MCF 10A (cell line): Measurements from ENCODE around the gene MERTK. TPM values are rescaled to one million over a fixed set of nuclear protein-coding genes. Genes with fewer than 3 reads are reported as not detected.

ENCODE experiments used
- BruUV-seq: library from RNA; stranded (reverse); fragments of 400-500 nt; replicated peaks from 2 replicates; lab custom pipeline; 2021; lab: Mats Ljungman, UMichigan
- CTCF ChIA-PET: fragments of 300-600 bp; sonication (Branson Sonifier 250); formaldehyde crosslinking; extraction: SDS; loops from one replicate; lab custom pipeline; 2021; ENCODE audit warnings: antibody characterized with exemption, inconsistent platforms; lab: Yijun Ruan, JAX
- POLR2A ChIA-PET: fragments of 300-600, 350-650 bp; sonication (Branson Sonifier 250); formaldehyde crosslinking; extraction: SDS; loops from one replicate; lab custom pipeline; 2020; ENCODE audit warnings: antibody characterized with exemption, inconsistent platforms; lab: Yijun Ruan, JAX
- DNase-seq: peaks from one replicate; pipeline ENCODE4 v3.0.0-alpha.2; 2018; ENCODE audit not compliant: unreplicated experiment
- H3K27ac Mint-ChIP-seq: one replicate; pipeline ENCODE4 v1.8.0; 2022; ENCODE audit warnings: mild to moderate bottlenecking, low read depth, mixed read lengths; ENCODE audit not compliant: unreplicated experiment
- H3K27me3 Mint-ChIP-seq: one replicate; pipeline ENCODE4 v1.8.0; 2022; ENCODE audit warnings: mixed read lengths; ENCODE audit not compliant: insufficient read depth, unreplicated experiment
- H3K36me3 Mint-ChIP-seq: one replicate; pipeline ENCODE4 v1.8.0; 2022; ENCODE audit warnings: mild to moderate bottlenecking, moderate library complexity, mixed read lengths; ENCODE audit not compliant: insufficient read depth, unreplicated experiment
- H3K4me1 Mint-ChIP-seq: one replicate; pipeline ENCODE4 v1.8.0; 2022; ENCODE audit warnings: mixed read lengths; ENCODE audit not compliant: insufficient read depth, unreplicated experiment
- H3K4me3 Mint-ChIP-seq: one replicate; pipeline ENCODE4 v1.8.0; 2022; ENCODE audit warnings: mild to moderate bottlenecking, moderate library complexity, mixed read lengths; ENCODE audit not compliant: unreplicated experiment
- H3K9me3 Mint-ChIP-seq: one replicate; pipeline ENCODE4 v1.8.0; 2022; ENCODE audit warnings: mixed read lengths; ENCODE audit not compliant: unreplicated experiment
- CTCF ChIP-seq: fragments of 200-600 bp; IDR thresholded peaks from one replicate; pipeline ENCODE4 v1.8.0; 2022; ENCODE audit warnings: antibody characterized with exemption, mild to moderate bottlenecking; ENCODE audit not compliant: unreplicated experiment
- intact Hi-C: fragments of 100-400 bp; cut with micrococcal nuclease; formaldehyde crosslinking; loops from 2 replicates; pipeline ENCODE4 v1.14.1; 2022
- total RNA-seq: library from RNA; stranded (reverse); gene quantifications from 2 replicates; pipeline ENCODE4 v1.2.3, GENCODE V29; 2022

Gene MERTK
- total RNA-seq, 1 experiment from 2014 or later = 0.19 TPM

GRCh38 chr2:111972955-111973565 lies 74.7 kb downstream of the MERTK start:
- no peak for TF ChIP-seq CTCF
- intact Hi-C loops = no loop called here
- no peak overlapping the region for H3K4me3 Mint-ChIP-seq
- no peak overlapping the region for H3K27ac Mint-ChIP-seq
- H3K4me1 Mint-ChIP-seq = peaks cover 17% of the 10 kb centered on the region
- peaks cover 15% of the 10 kb centered on the region for H3K9me3 Mint-ChIP-seq
- H3K36me3 Mint-ChIP-seq = no peaks in the 10 kb centered on the region
- no TSS peak for BruUV-seq
- CTCF ChIA-PET = no interaction called here
- POLR2A ChIA-PET = no interaction called here
- H3K27me3 Mint-ChIP-seq = peaks cover 19% of the 10 kb centered on the region
- peak; percentile 47 for DNase-seq

- Mint-ChIP-seq H3K4me1 (peaks cover 17% of the 10 kb centered on the region), H3K4me3 (no peak overlapping the region), H3K27me3 (peaks cover 17% of the 10 kb centered on the region), H3K36me3 (no peaks in the 10 kb centered on the region), H3K9me3 (peaks cover 15% of the 10 kb centered on the region), H3K27ac (no peak overlapping the region)
- no peak for DNase-seq
- ChIA-PET CTCF (no interaction called here), POLR2A (no interaction called here)
- no peak for TF ChIP-seq CTCF
- BruUV-seq = no TSS peak
- intact Hi-C loops = loop anchor here (2.0 kb wide), 1 partner anchor 43 kb away; no protein-coding TSS in a partner anchor
Observed at GRCh38 chr2:111973701-111974100, 75.3 kb downstream of the MERTK start.

DNA sequence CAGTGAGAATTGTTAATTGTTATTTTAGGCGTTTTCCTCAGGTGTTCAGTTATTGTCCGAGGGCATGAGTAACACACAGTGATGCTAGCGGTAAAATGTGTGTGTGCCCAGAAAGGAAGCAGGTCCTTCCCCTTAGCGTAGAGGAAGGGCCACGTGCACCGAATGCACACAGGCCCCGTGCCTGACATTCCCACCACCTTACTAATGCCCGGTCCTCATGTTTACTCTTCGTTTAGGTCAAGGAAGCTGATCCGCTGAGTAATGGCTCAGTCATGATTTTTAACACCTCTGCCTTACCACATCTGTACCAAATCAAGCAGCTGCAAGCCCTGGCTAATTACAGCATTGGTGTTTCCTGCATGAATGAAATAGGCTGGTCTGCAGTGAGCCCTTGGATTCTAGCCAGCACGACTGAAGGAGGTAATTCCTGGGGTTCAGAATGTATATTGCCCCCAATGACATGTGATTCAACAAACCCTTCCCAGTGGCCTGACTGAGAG lies 76.7 kb downstream of the MERTK start:
- no peak for TF ChIP-seq CTCF
- no TSS peak for BruUV-seq
- Mint-ChIP-seq H3K36me3 (no peaks in the 10 kb centered on the region), H3K4me3 (peak overlapping the region; percentile 7), H3K27me3 (peaks cover 17% of the 10 kb centered on the region), H3K27ac (peak overlapping the region; percentile 24), H3K9me3 (peaks cover 15% of the 10 kb centered on the region), H3K4me1 (peaks cover 17% of the 10 kb centered on the region)
- peak; percentile 97 for DNase-seq
- POLR2A ChIA-PET = interaction anchor here (0.7 to 1.1 kb wide), 3 partner anchors 12 to 69 kb away, joined by 3 read pairs; no protein-coding TSS in a partner anchor
- CTCF ChIA-PET = no interaction called here
- intact Hi-C loops = loop anchor here (2.0 kb wide), 1 partner anchor 44 kb away; no protein-coding TSS in a partner anchor

DNA sequence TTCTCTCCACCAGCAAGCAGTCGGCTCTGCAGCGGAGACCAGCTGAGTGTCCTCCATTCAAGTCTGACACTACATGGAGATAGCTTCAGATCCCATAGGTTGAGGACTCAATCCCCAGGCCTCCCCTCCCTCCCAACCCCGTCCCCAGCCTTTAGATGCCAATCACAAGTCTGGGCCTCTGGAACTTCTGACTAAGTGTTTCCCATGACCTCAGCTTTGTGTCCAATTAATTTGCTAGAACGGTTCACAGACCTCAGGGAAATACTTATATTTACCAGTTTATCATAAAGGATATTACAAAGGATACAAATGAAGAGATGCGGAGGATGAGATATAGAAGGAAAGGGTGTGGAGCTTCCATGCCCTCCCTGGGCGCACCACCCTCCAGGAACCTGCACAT lies 77.4 kb downstream of the MERTK start:
- CTCF ChIA-PET = no interaction called here
- DNase-seq = no peak

More for the DNA sequence above, 77.4 kb downstream of the MERTK start:
- Mint-ChIP-seq H3K36me3 (no peaks in the 10 kb centered on the region), H3K27ac (no peak overlapping the region), H3K4me3 (no peak overlapping the region), H3K27me3 (peaks cover 17% of the 10 kb centered on the region), H3K4me1 (peaks cover 17% of the 10 kb centered on the region), H3K9me3 (peaks cover 15% of the 10 kb centered on the region)
- POLR2A ChIA-PET = interaction anchor here (0.7 to 1.1 kb wide), 2 partner anchors 11 to 29 kb away, joined by 3 read pairs; no protein-coding TSS in a partner anchor
- BruUV-seq = no TSS peak
- intact Hi-C loops = loop anchor here (2.0 kb wide), 1 partner anchor 45 kb away; no protein-coding TSS in a partner anchor
- no peak for TF ChIP-seq CTCF
